ENCODE results near the gene MMAB. TPM values are rescaled to one million over a fixed set of nuclear protein-coding genes. Genes with fewer than 3 reads are reported as not detected.

The MMAB gene
- total RNA-seq, 1 experiment from 2014 or later = 34.9 TPM

DNA sequence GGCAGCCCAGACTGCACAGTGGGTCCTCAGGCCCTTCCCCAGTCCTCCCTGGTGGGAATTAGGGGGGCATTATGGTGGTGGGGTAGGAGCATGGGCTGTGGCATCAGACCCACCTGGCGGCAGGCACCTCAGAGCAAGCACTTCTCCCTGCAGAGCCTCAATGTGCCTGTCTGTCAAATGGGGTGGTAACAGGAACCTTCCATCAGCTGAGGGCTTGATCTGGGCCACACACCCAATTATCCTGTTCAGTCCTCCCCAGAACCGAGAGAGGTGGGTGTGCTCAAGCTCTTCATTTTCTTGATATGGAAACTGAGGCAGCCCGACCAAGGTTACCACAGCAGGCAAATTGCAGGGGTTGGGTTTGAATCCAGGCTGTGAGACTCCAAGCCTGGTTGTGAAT is 38.7 kb upstream of the MMAB start:
- intact Hi-C loops (cut with micrococcal nuclease) = no loop called here
- DNase-seq (ENCODE audit: low read depth, low spot score) = no peak
- Histone ChIP-seq H3K4me2 (ENCODE audit: low read length) (no peak overlapping the region), H3K9me3 (ENCODE audit: control insufficient read depth in 1 of 2, insufficient read depth in 1 of 2, low read depth in 1 of 2, low read length in 2 of 2) (no peaks in the 10 kb centered on the region), H3K27me3 (ENCODE audit: insufficient read depth, low read length) (peaks cover 19% of the 10 kb centered on the region; the same call in 1 of the 2 replicates), H3K27ac (ENCODE audit: low read depth, low read length) (no peak overlapping the region), H4K20me1 (ENCODE audit: insufficient read depth) (no peaks in the 10 kb centered on the region), H2AFZ (ENCODE audit: low read depth, low read length, poor library complexity, severe bottlenecking) (no peak overlapping the region), H3K4me1 (ENCODE audit: control insufficient read depth in 1 of 2, insufficient read depth in 2 of 2, low read length in 2 of 2) (no peaks in the 10 kb centered on the region), H3K4me3 (replicated peaks in 1 of 2; ENCODE audit: low read depth in 1 of 2, low read length in 2 of 2) (no peak overlapping the region), H3K9ac (ENCODE audit: low read length) (no peak overlapping the region), H3K79me2 (ENCODE audit: insufficient read depth, low read length) (no peaks in the 10 kb centered on the region), H3K36me3 (ENCODE audit: control insufficient read depth in 1 of 2, insufficient read depth in 2 of 2, low read length in 2 of 2) (no peaks in the 10 kb centered on the region), H3K9me2 (ENCODE audit: insufficient read depth) (no peaks in the 10 kb centered on the region)
- BruUV-seq (replicated peaks) = no TSS peak
- TF ChIP-seq, protein P1, sequence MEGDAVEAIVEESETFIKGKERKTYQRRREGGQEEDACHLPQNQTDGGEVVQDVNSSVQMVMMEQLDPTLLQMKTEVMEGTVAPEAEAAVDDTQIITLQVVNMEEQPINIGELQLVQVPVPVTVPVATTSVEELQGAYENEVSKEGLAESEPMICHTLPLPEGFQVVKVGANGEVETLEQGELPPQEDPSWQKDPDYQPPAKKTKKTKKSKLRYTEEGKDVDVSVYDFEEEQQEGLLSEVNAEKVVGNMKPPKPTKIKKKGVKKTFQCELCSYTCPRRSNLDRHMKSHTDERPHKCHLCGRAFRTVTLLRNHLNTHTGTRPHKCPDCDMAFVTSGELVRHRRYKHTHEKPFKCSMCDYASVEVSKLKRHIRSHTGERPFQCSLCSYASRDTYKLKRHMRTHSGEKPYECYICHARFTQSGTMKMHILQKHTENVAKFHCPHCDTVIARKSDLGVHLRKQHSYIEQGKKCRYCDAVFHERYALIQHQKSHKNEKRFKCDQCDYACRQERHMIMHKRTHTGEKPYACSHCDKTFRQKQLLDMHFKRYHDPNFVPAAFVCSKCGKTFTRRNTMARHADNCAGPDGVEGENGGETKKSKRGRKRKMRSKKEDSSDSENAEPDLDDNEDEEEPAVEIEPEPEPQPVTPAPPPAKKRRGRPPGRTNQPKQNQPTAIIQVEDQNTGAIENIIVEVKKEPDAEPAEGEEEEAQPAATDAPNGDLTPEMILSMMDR (IDR thresholded peaks at IDR 0.05 in 2 of 3, conservative IDR thresholded peaks at IDR 0.05 in 1 of 3; ENCODE audit: borderline replicate concordance in 1 of 3, insufficient read depth in 1 of 3, low read depth in 2 of 3, low read length in 2 of 3) = no peak
- TF ChIP-seq, protein P2, sequence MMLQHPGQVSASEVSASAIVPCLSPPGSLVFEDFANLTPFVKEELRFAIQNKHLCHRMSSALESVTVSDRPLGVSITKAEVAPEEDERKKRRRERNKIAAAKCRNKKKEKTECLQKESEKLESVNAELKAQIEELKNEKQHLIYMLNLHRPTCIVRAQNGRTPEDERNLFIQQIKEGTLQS (IDR thresholded peaks at IDR 0.05) = no peak
- no peak for TF ChIP-seq SIN3A (IDR thresholded peaks at IDR 0.05; ENCODE audit: low read depth)
- ChIA-PET CTCF (no interaction called here), RAD21 (ENCODE audit: low non-redundant PET in 1 of 2, low total read pairs in 2 of 2, uncharacterized antibody in 2 of 2, unreplicated experiment in 2 of 2) (no interaction called here), POLR2A (no interaction called here)
- ATAC-seq = no peak

DNA sequence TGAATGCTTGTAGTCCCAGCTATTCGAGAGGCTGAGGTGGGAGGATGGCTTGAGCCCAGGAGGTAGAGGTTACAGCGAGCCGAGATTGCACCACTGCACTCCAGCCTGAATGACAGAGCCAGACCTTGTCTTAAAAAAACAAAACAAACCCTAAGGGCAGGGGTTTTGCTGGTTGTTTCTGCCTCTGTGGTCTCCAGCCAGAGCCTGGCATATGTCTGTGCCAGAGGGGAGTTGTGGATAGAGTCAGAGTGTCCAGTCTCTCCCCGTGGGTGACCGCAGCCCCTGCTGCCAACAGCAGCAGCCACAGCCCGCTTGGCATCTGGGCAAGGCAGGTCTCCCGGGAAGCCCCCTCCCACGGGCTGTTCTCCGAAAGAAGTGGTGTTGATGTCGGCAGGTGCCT is 37.9 kb upstream of the MMAB start:
- Histone ChIP-seq H3K27ac (ENCODE audit: low read depth, low read length) (no peak overlapping the region), H3K9me3 (ENCODE audit: control insufficient read depth in 1 of 2, insufficient read depth in 1 of 2, low read depth in 1 of 2, low read length in 2 of 2) (no peaks in the 10 kb centered on the region), H3K36me3 (ENCODE audit: control insufficient read depth in 1 of 2, insufficient read depth in 2 of 2, low read length in 2 of 2) (no peaks in the 10 kb centered on the region), H3K9me2 (ENCODE audit: insufficient read depth) (no peaks in the 10 kb centered on the region), H3K4me3 (replicated peaks in 1 of 2; ENCODE audit: low read depth in 1 of 2, low read length in 2 of 2) (no peak overlapping the region), H4K20me1 (ENCODE audit: insufficient read depth) (no peaks in the 10 kb centered on the region), H3K9ac (ENCODE audit: low read length) (no peak overlapping the region), H3K79me2 (ENCODE audit: insufficient read depth, low read length) (no peaks in the 10 kb centered on the region), H3K4me2 (ENCODE audit: low read length) (no peak overlapping the region), H3K4me1 (ENCODE audit: control insufficient read depth in 1 of 2, insufficient read depth in 2 of 2, low read length in 2 of 2) (no peaks in the 10 kb centered on the region), H2AFZ (ENCODE audit: low read depth, low read length, poor library complexity, severe bottlenecking) (no peak overlapping the region), H3K27me3 (ENCODE audit: insufficient read depth, low read length) (peaks cover 11% of the 10 kb centered on the region; the same call in 1 of the 2 replicates)
- ChIA-PET RAD21 (ENCODE audit: low non-redundant PET in 1 of 2, low total read pairs in 2 of 2, uncharacterized antibody in 2 of 2, unreplicated experiment in 2 of 2) (no interaction called here), POLR2A (no interaction called here), CTCF (no interaction called here)
- intact Hi-C loops (cut with micrococcal nuclease) = no loop called here
- ATAC-seq = no peak
- BruUV-seq (replicated peaks) = no TSS peak
- DNase-seq (ENCODE audit: low read depth, low spot score) = no peak
- no peak for TF ChIP-seq CBX3 (IDR thresholded peaks at IDR 0.05; ENCODE audit: low read depth)
- TF ChIP-seq, protein P2 (IDR thresholded peaks at IDR 0.05) = no peak
- no peak for TF ChIP-seq EZH2 (IDR thresholded peaks at IDR 0.05)
- TF ChIP-seq, protein P3, sequence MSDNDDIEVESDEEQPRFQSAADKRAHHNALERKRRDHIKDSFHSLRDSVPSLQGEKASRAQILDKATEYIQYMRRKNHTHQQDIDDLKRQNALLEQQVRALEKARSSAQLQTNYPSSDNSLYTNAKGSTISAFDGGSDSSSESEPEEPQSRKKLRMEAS (IDR thresholded peaks at IDR 0.05) = no peak
- TF ChIP-seq, protein P4, sequence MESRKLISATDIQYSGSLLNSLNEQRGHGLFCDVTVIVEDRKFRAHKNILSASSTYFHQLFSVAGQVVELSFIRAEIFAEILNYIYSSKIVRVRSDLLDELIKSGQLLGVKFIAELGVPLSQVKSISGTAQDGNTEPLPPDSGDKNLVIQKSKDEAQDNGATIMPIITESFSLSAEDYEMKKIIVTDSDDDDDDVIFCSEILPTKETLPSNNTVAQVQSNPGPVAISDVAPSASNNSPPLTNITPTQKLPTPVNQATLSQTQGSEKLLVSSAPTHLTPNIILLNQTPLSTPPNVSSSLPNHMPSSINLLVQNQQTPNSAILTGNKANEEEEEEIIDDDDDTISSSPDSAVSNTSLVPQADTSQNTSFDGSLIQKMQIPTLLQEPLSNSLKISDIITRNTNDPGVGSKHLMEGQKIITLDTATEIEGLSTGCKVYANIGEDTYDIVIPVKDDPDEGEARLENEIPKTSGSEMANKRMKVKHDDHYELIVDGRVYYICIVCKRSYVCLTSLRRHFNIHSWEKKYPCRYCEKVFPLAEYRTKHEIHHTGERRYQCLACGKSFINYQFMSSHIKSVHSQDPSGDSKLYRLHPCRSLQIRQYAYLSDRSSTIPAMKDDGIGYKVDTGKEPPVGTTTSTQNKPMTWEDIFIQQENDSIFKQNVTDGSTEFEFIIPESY (IDR thresholded peaks at IDR 0.05; ENCODE audit: extremely low read depth, insufficient replicate concordance, low read length) = no peak
- TF ChIP-seq SP1 (IDR thresholded peaks at IDR 0.05; ENCODE audit: low read depth) = no peak
- TF ChIP-seq POLR2A (IDR thresholded peaks at IDR 0.05; ENCODE audit: borderline replicate concordance, extremely low read depth, insufficient read depth, insufficient read length) = no peak
- no peak for TF ChIP-seq EZH2phosphoT487 (IDR thresholded peaks at IDR 0.05; ENCODE audit: borderline replicate concordance)
- TF ChIP-seq, protein P1 (IDR thresholded peaks at IDR 0.05 in 2 of 3, conservative IDR thresholded peaks at IDR 0.05 in 1 of 3; ENCODE audit: borderline replicate concordance in 1 of 3, insufficient read depth in 1 of 3, low read depth in 2 of 3, low read length in 2 of 3) = no peak
